Mesodermal cell (in vitro differentiated cells): ENCODE data around the gene MRPL45. TPM values are rescaled to one million over a fixed set of nuclear protein-coding genes. Genes with fewer than 3 reads are reported as not detected.
A peak's percentile ranks its signal among the peaks of the same experiment; 100 is the strongest.
"Not testable (repeated sequence)": the region's sequence is repeated elsewhere in the genome, so short reads cannot be mapped to it uniquely, and the experiment has no call there.

Experiments used
- H3K27ac ChIP-seq: 2 replicates; pipeline ENCODE4 v1.7.0; 2013; ENCODE audit warnings: mild to moderate bottlenecking, low read depth, low read length, moderate library complexity; ENCODE audit not compliant: severe bottlenecking
- H3K36me3 ChIP-seq: 2 replicates; pipeline ENCODE4 v1.7.1; 2013; ENCODE audit warnings: mild to moderate bottlenecking, low read length, moderate library complexity; ENCODE audit not compliant: control insufficient read depth, insufficient read depth
- H3K4me1 ChIP-seq: one replicate; pipeline ENCODE4 v1.7.1; 2013; ENCODE audit warnings: mild to moderate bottlenecking, low read length; ENCODE audit not compliant: insufficient read depth, control insufficient read depth, poor library complexity, severe bottlenecking
- H3K4me3 ChIP-seq: 2 replicates; pipeline ENCODE4 v1.7.0; 2013; ENCODE audit warnings: low read length, control low read depth, mild to moderate bottlenecking; ENCODE audit not compliant: insufficient read depth, poor library complexity, severe bottlenecking; ENCODE audit errors: extremely low read depth
- H3K9me3 ChIP-seq: 2 replicates; pipeline ENCODE4 v1.7.1; 2013; ENCODE audit warnings: mild to moderate bottlenecking, low read length, moderate library complexity; ENCODE audit not compliant: control insufficient read depth
- WGBS, 2 experiments: methylation state at CpG; one replicate each; pipeline ENCODE4 v1.1.5; 2013; ENCODE audit warnings: missing lambda C conversion rate in 2 of 2; ENCODE audit not compliant: insufficient coverage in 2 of 2; 5-methylcytosine and 5-hydroxymethylcytosine counted together
- polyA plus RNA-seq, 2 experiments: library from polyadenylated mRNA; stranded (reverse); fragments of 50-300 nt; gene quantifications; one replicate each; pipeline ENCODE4 v1.2.3, GENCODE V29; 2013

The MRPL45 gene
- 49.3 TPM for polyA plus RNA-seq (2013, experiment 1 of 2)
- 51.2 TPM for polyA plus RNA-seq (2013, experiment 2 of 2)

DNA sequence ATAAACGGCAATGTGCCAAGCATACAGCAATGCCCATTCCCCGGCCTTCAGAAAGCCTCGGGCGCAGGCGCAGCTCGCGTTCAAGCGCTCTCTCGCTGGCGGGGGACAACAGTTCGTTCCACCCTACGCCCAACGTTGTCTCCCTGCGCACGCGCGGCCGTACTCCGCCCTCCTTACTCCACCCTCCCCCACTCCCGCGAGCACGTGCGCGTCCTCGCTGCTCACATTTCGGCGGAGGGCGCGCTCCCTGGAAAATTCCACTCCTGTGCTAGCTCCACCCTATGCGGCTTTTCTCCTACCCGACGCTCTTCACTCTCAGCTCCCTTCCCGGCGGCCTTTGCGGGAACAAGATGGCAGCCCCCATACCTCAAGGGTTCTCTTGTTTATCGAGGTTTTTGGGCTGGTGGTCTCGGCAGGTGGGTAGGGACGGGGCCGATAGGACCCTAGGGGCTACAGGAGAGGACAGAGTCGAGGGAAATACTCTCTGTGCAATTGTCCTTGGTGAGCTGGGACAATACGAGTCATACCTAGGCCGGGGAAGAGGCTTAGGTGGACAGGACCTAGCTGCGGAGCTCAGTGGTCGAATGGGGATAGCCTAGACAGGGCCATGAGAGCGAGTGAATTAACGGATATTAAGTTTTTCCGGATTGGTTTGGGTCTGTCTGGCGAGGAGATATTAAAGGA lies at the start of gene MRPL45:
MRPL45 (plus strand) TSS at position 335 of the 684 bp plus-strand sequence; CDS start at position 351, 16 bp downstream.
- Histone ChIP-seq H3K4me3 (peak within 1 kb of the TSS; percentile 53), H3K27ac (peak within 1 kb of the TSS; percentile 57)
- H3K9me3 ChIP-seq, H3K4me1 ChIP-seq, H3K36me3 ChIP-seq: not testable (repeated sequence)
- WGBS, 2 experiments: 1% methylated on average over 15 to 31 of the region's 48 CpGs

DNA sequence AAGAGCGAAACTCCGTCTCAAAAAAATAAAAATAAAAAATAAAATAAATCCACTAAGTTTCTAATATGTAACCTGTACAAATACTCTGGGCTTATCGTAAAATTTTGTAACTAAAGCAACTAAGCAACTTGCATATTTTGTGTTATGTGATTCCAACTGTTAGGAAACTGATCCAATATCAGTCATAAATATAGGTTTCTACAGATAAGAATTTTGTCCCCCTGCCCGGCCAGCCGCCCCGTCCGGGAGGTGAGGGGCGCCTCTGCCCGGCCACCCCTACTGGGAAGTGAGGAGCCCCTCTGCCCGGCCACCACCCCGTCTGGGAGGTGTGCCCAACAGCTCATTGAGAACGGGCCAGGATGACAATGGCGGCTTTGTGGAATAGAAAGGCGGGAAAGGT lies 43.8 kb upstream of the MRPL45 start:
- not testable (repeated sequence) for H3K4me1 ChIP-seq, H3K9me3 ChIP-seq, H3K4me3 ChIP-seq, H3K36me3 ChIP-seq, H3K27ac ChIP-seq
- WGBS, 2 experiments: no CpG with 5 or more reads among the region's 14 CpGs

DNA sequence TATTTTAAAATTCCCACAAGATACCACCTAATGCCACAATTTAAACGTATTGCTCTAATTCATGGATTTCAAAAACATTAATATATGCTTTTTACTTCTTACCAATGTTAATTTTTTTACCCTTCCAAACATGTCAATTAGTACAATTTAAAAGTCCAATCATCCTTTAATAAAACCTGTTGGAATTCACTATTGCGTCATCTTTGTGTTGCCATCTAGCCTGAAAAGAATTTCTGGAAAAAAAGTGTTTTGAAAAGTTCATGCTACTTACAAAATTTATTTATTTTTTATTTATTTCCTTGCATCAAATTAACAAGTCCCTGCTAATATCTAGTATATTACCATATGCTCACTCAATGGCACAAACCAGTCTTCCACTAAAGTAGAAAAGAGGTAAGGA lies 42.6 kb upstream of the MRPL45 start:
- not testable (repeated sequence) for H3K4me1 ChIP-seq, H3K27ac ChIP-seq, H3K9me3 ChIP-seq, H3K36me3 ChIP-seq, H3K4me3 ChIP-seq
- WGBS, 2 experiments: 100% methylated on average over 1 of the region's 2 CpGs; no CpG with 5 or more reads in 1 of the 2 experiments

DNA sequence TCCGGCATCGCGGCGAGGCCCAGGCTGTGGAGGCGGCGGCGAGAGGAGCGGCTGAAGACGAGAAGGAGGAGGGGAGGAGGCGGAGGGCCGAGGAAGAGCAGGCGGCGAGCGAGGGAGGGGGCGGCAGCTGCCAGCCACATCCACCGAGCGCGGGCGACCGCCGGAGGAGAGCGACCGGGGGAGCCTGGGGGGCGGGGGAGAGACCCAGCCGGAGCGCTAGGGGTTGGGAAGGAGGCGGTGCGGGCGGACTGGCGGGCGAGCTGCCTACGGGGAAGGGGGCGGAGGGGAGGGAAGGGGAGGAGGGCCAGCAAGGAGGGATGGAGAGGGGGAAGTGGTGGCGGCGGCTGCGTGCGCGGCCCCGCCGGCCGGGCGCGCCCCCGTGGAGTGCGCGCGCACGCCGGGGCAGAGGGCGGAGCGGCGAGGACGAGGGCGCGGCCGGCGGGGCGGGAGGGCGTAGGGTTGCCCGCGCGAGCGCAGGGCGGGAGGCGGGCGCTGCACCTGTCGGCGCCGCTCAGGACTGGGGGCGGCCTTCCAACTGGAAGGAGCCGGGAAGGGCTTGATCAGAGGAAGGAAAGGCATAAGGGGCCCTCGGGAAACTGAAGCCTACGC lies 39.9 kb upstream of the MRPL45 start:
- not testable (repeated sequence) for H3K36me3 ChIP-seq, H3K9me3 ChIP-seq, H3K4me1 ChIP-seq, H3K27ac ChIP-seq
- peak overlapping the region; percentile 58 for H3K4me3 ChIP-seq
- 0% methylated on average over 6 to 13 of the region's 73 CpGs for WGBS, 2 experiments

DNA sequence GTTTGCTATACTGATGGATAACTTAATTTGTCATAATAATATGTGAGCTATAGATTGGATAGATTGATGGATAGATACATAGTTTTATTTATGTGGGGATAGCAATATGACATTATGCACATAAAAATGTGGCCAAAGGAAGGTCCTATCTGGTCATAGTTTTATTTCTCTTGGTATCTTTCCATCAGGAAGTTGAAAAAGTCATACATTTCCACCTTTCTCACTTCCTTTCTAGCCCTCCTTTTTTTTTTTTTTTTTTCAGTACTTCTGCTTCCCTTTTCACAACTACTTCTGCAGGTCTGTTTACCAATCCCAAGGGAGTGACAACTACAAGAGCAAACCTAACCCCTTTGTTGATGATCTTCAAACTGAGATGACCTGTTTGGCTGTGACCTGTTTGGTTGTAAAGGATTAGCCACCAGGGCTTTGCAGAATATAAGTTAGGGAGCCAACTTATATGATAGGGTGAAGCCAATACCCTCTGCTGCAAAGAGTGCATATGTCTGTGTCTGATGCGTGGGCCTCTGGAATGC lies 30.9 kb upstream of the MRPL45 start:
- no CpG with 5 or more reads among the region's 1 CpG for WGBS, 2 experiments
- H3K4me1 ChIP-seq, H3K36me3 ChIP-seq, H3K27ac ChIP-seq, H3K9me3 ChIP-seq, H3K4me3 ChIP-seq: not testable (repeated sequence)

DNA sequence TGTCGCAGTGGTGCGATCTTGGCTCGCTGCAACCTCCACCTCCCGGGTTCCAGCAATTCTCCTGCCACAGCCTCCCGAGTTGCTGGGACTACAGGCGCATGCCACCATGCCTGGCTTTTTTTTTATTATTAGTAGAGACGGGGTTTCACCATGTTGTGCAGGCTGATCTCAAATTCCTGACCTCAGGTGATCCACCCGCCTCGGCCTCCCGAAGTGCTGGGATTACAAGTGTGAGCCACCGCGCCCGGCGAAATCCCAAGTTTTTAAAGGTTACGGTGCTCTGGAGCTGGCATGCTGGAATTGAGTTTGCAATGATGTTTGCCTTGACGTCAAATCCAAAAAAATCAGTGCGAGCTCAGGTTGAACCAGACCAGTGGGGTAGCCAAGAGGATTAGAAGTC lies 30.4 kb upstream of the MRPL45 start:
- not testable (repeated sequence) for H3K9me3 ChIP-seq, H3K4me1 ChIP-seq, H3K27ac ChIP-seq, H3K4me3 ChIP-seq, H3K36me3 ChIP-seq
- WGBS, 2 experiments: 87 to 94% methylated on average over 6 to 7 of the region's 17 CpGs

DNA sequence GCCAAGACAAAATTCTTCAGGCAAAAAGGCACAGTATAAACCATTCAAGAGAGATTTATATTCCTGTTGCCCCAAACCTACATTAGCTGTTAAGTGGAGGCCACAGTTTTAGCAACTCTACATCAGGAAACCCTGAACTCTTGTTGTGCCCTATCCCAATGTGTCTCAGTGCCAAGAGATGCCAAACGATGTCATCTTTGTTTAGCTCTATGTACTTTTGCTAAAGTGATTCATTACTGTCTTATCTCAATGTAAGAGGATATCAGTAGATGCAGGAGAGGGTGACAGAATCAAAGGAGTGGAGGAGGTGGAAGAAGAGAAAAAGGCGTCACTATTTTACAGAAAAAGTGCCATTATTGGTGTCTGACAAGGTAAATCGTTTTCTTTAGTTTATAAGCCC lies 28.8 kb upstream of the MRPL45 start:
- WGBS, 2 experiments: 100% methylated on average over 1 of the region's 3 CpGs
- H3K4me1 ChIP-seq, H3K9me3 ChIP-seq, H3K36me3 ChIP-seq, H3K4me3 ChIP-seq, H3K27ac ChIP-seq: not testable (repeated sequence)

- not testable (repeated sequence) for H3K27ac ChIP-seq, H3K4me3 ChIP-seq, H3K36me3 ChIP-seq, H3K4me1 ChIP-seq, H3K9me3 ChIP-seq
- whole genome bisulfite sequencing, 2 experiments: 100% methylated on average over 1 of the region's 1 CpG; no CpG with 5 or more reads in 1 of the 2 experiments
These were observed 27.9 kb upstream of the MRPL45 start for GRCh38 chr17:38269045-38269444.

DNA sequence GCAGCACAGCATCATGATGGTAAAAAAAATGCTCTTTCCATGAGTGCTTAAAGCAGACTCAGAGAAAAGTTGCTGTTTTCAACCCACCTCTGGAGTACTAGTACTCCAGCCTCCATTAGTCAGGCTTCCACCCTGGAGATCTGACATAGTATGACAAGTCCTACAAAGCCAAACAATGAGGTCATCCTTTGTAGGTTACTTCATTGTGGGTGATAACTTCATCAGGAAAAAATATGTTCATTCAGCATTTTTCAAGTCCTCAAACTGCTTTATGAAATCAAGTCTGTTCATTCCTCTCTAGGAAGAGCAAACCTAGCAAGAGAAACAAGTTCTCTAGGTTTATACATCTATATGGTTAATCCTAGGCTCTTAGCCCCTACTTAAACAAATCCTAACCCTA lies 27.4 kb upstream of the MRPL45 start:
- H3K9me3 ChIP-seq, H3K27ac ChIP-seq, H3K4me3 ChIP-seq, H3K36me3 ChIP-seq, H3K4me1 ChIP-seq: not testable (repeated sequence)

DNA sequence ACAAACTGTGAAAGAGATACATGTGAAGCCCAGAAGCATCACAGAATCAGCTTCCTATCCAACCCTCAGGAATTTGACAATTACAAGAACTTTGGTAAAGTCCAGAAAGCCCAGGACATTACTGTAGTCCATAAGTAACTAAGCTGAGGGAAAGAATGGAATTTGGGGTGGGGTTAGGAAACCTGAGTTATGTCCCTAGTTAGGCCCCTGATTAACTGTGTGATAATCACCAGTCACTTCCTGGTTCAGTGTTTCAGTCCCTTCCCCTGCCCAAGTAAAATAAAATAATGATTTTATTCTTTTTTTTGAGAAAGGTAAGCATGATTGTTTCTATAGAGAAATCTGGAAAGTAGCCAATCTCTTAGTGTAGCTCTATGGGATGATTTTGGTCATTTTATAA lies 11.0 kb upstream of the MRPL45 start:
- not testable (repeated sequence) for H3K4me1 ChIP-seq, H3K4me3 ChIP-seq, H3K36me3 ChIP-seq, H3K27ac ChIP-seq, H3K9me3 ChIP-seq

DNA sequence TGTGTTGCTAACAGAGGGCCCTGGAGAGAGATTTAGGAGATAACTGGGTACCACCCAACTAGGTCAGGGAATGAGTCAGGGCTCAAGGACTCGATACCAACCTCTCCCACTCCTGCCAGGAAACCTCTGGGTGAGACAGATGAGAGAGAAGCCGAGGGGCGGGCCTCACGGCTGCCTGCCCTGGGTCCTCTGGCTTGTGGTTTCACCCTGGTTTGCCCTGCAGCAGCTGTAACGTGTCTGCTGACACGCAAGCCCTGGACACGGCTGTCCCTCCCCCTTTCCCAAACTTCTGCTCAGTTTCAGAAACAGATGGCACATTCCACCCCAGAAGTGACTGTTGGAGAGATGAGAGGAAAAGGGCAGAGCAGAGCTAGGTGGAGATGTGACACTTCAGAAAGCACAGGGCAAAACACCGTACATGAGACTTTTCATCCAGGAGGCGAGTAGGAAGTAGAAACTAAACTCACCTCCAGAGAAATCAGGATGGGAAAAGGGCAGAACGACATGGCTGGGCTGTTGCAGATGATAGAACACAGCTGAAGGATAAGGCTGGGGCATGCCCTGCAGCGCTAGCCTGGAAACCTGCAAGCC lies 10.4 kb upstream of the MRPL45 start:
- H3K27ac ChIP-seq: peak overlapping the region; percentile 71
- H3K4me3 ChIP-seq, H3K9me3 ChIP-seq, H3K4me1 ChIP-seq, H3K36me3 ChIP-seq: not testable (repeated sequence)
- WGBS, 2 experiments: 43 to 90% methylated on average over 1 to 4 of the region's 11 CpGs
